Right lobe of liver (tissue), 6 donors: ENCODE measurements around the gene PAX5. TPM values are rescaled to one million over a fixed set of nuclear protein-coding genes. Genes with fewer than 3 reads are reported as not detected.

Source experiments
- ATAC-seq, 4 donors: fragments of 200-7000 bp; cut with Tn5 transposase; one replicate each; pipeline ENCODE4 v1.9.1; 2020; ENCODE audit warnings: mild to moderate bottlenecking in 4 of 4, moderate library complexity in 4 of 4
- DNase-seq, 3 donors: peaks; one replicate each; pipeline ENCODE4 v3.0.0-alpha.2; 2020
- H3K27ac ChIP-seq, 3 donors: fragments of 200-600 bp; one replicate each; pipeline ENCODE4 v1.8.0; 2022
- H3K27me3 ChIP-seq, 2 donors: fragments of 200-600 bp; one replicate each; pipeline ENCODE4 v1.8.0; 2022
- H3K36me3 ChIP-seq, 4 donors: fragments of 200-600 bp; sonication (generic) in 1 of 4; one replicate each; pipeline versions ENCODE4 v1.5.1 to v1.8.0; 2017 to 2022; ENCODE audit warnings: control low read depth in 1 of 4
- H3K4me1 ChIP-seq, 4 donors: fragments of 200-600 bp; sonication (generic) in 1 of 4; one replicate each; pipeline versions ENCODE4 v1.5.1 to v1.8.0; 2017 to 2022; ENCODE audit warnings: control low read depth in 1 of 4
- H3K4me3 ChIP-seq, 3 donors: fragments of 200-600 bp; one replicate each; pipeline ENCODE4 v1.8.0; 2022
- H3K9me3 ChIP-seq, 4 donors: fragments of 200-600 bp; sonication (generic) in 1 of 4; one replicate each; pipeline versions ENCODE4 v1.5.1 to v1.8.0; 2017 to 2022; ENCODE audit warnings: control low read depth in 1 of 4
- POLR2A ChIP-seq: fragments of 450-650 bp; IDR thresholded peaks from one replicate; pipeline ENCODE4 v1.6.1; 2017; ENCODE audit warnings: antibody characterized with exemption, mild to moderate bottlenecking
- WGBS: methylation state at CpG from one replicate; pipeline ENCODE4 v1.1.6; 2018; ENCODE audit warnings: low coverage, low lambda C conversion rate; ENCODE audit not compliant: insufficient coverage; ENCODE audit errors: missing lambda C conversion rate; 5-methylcytosine and 5-hydroxymethylcytosine counted together
- intact Hi-C, 2 donors: fragments of 100-400 bp; cut with DNase I; formaldehyde crosslinking; loops; one replicate each; pipeline versions ENCODE4 v1.11.2 to v1.14.1; 2022
- total RNA-seq, 6 experiments: library from RNA; depleted of rRNA in 2 of 6; stranded (reverse); fragments of >200 nt in 2 of 6; fragmentation: NEBNext Ultra II Directional in 3 of 6; extraction: Animal tissue kit (Norgen Biotek cat#: 25700) in 3 of 6; gene quantifications; one replicate each; pipeline versions ENCODE4 v1.1.0 to v1.2.4, GENCODE V29; 2016 to 2023
- TF ChIP-seq, protein P1 (sequence below), 4 donors: fragments of 200-600 bp in 3 of 4; fragments of 450-650 bp in 1 of 4; IDR thresholded peaks; one replicate each; pipeline versions ENCODE4 v1.5.1 to v1.8.0; 2016 to 2022; ENCODE audit warnings: antibody characterized with exemption in 4 of 4, mild to moderate bottlenecking in 2 of 4
- donor health status: DM: no; HTN: yes; CAD: no.
- donor health status: DM: no; HTN: no; CAD: no.
- donor health status: DM: no; HTN: no; CAD: no.
- donor health status: DM: no; HTN: yes; CAD: no.
- donor health status: DM: no; HTN: yes; CAD: no.

Gene PAX5
- total RNA-seq, 6 experiments from 2014 or later = 0.12 to 0.18 TPM; not detected in 4

DNA sequence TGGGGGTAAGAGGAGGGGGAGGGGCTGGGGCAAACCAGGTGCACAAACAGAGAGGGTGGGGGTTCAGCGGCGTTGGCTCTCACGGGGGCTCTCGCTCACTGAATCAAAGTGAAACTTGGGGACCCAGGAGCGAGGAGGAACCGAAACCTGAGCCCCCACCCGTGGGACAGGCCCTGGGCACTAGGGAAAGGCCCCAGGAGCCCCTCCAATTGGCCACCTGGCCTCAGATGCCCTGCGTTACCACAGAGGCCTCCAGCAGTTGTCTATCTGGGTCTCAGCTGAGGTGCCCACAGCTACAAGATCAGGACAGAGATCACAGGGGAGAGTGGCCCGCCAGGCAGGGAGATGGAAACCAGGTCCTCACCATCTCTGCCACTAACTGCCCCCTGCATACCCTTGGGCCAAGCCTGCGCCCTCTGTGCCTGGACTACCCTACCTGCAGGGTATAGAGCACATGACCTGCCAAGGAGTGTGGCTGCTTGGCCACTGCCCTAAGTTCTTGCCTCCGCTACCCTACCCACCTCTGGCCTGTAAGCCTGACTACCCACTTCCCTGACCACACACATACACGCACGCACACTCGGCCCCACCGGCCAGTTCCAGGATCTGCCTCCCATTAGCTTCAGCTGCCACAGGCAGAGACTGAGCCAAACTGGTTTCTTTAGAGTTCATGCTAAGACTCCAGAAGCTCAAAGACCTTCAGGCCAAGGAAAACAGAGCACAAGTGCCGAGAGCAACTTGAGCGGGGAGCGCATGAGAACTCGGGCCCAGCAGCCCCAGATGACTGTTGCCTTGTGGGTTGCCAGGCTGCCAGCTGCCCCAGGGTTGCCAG, 39.9 kb downstream of the PAX5 start:
- H3K4me1 ChIP-seq = no peaks in the 10 kb centered on the region
- no peak for DNase-seq
- H3K9me3 ChIP-seq = peaks cover 0 to 2% (median 0%) of the 10 kb centered on the region in 4 donors
- H3K27ac ChIP-seq = no peak overlapping the region
- WGBS = 54% methylated on average over 4 of the region's 19 CpGs
- no peaks in the 10 kb centered on the region for H3K36me3 ChIP-seq
- H3K4me3 ChIP-seq = no peak overlapping the region
- TF ChIP-seq POLR2A = no peak
- TF ChIP-seq, protein P1, sequence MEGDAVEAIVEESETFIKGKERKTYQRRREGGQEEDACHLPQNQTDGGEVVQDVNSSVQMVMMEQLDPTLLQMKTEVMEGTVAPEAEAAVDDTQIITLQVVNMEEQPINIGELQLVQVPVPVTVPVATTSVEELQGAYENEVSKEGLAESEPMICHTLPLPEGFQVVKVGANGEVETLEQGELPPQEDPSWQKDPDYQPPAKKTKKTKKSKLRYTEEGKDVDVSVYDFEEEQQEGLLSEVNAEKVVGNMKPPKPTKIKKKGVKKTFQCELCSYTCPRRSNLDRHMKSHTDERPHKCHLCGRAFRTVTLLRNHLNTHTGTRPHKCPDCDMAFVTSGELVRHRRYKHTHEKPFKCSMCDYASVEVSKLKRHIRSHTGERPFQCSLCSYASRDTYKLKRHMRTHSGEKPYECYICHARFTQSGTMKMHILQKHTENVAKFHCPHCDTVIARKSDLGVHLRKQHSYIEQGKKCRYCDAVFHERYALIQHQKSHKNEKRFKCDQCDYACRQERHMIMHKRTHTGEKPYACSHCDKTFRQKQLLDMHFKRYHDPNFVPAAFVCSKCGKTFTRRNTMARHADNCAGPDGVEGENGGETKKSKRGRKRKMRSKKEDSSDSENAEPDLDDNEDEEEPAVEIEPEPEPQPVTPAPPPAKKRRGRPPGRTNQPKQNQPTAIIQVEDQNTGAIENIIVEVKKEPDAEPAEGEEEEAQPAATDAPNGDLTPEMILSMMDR (IDR thresholded peaks at IDR 0.05) = no peak
- ATAC-seq = peak in 1 of 4 donors; percentile 17
- intact Hi-C loops = loop anchor here in 1 of 2 donors (10.0 kb wide), 1 partner anchor 119 kb away; no protein-coding TSS in a partner anchor
- H3K27me3 ChIP-seq = no peaks in the 10 kb centered on the region

DNA sequence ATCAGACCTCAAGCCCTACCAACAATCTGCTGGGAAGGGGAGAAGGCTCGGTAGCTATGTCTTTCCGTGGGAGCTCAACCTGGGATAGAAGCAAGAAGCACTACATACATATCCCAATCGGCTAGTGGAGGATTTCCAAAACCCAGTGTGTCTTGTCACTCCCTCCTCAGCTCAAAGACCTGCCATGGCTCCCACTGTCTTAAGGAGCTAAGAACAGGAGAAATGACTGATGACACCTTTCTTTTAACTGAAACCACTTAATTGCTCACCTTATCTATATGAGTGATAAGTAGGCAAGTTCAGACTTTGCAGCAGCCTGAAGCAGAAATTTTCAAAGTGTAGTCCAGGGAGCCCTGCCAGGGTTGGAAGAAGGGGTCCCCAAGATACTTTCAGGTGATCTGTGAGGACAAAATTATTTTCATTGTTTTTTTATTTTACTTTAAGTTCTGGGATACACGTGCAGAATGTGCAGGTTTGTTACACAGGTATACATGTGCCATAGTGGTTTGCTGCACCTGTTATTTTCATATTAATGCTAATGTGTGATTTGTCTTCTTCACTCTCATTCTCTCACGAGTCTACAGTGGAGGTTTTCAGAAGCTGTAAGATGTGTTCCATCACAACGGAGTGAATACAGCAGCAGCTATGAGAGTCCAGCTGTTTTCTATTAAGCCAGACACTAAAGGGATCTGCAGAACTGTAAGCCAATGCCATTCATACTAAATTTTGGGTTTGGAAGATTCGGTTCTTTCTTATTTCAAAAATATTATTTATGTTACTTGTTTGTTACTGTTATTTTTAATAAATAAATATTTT, 41.4 kb downstream of the PAX5 start:
- H3K36me3 ChIP-seq = no peaks in the 10 kb centered on the region
- intact Hi-C loops = loop anchor here in 1 of 2 donors (10.0 kb wide), 1 partner anchor 118 kb away; no protein-coding TSS in a partner anchor
- H3K27me3 ChIP-seq = no peaks in the 10 kb centered on the region
- peaks cover 0 to 2% (median 0%) of the 10 kb centered on the region in 4 donors for H3K9me3 ChIP-seq
- TF ChIP-seq POLR2A = no peak
- TF ChIP-seq, protein P1 (IDR thresholded peaks at IDR 0.05) = no peak
- no peak overlapping the region for H3K27ac ChIP-seq
- no peak overlapping the region for H3K4me3 ChIP-seq
- no peak for ATAC-seq
- H3K4me1 ChIP-seq = no peaks in the 10 kb centered on the region
- 34% methylated on average over 6 of the region's 7 CpGs for WGBS
- no peak for DNase-seq

DNA sequence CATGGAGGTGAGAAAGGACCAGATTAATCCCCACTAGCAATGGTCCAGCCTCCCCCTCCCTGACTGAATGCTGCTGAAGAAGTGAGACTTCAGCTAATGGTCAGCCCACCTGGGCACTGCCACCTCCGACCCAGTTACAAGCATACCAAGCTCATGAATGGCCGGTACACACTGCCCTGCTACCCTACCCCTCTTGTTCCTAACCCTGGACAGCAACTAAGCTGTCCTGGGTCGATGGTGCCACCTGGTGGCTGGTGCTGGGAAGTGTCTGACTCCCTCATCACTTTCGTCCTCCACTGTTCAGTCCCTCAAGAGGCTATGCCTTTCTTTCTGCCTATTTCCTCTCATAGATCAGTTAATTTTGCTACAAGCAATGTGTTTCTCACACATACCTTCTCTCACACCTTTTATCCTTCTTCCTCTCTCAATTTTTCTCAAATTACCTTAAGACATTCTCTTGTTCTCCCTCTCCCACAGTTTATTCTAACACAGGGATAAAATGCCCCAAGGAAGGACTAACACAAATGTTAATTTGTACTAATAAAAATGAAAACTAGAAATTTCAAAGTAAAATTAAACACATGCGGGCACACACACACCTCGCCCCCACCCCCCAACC, 42.4 kb downstream of the PAX5 start:
- no peaks in the 10 kb centered on the region for H3K27me3 ChIP-seq
- ATAC-seq = peak in 3 of 4 donors; percentile 25 to 35 (median 32)
- WGBS = 17% methylated on average over 5 of the region's 6 CpGs
- H3K36me3 ChIP-seq = no peaks in the 10 kb centered on the region
- no peak for DNase-seq
- intact Hi-C loops = loop anchor here in 1 of 2 donors (10.0 kb wide), 1 partner anchor 117 kb away; no protein-coding TSS in a partner anchor
- no peak overlapping the region for H3K4me3 ChIP-seq
- peaks cover 0 to 2% (median 0%) of the 10 kb centered on the region in 4 donors for H3K9me3 ChIP-seq
- peaks cover 0 to 1% (median 0%) of the 10 kb centered on the region in 4 donors for H3K4me1 ChIP-seq
- TF ChIP-seq, protein P1 (IDR thresholded peaks at IDR 0.05) = peak; percentile 23 to 54 (median 32)
- no peak for TF ChIP-seq POLR2A
- H3K27ac ChIP-seq = no peak overlapping the region

DNA sequence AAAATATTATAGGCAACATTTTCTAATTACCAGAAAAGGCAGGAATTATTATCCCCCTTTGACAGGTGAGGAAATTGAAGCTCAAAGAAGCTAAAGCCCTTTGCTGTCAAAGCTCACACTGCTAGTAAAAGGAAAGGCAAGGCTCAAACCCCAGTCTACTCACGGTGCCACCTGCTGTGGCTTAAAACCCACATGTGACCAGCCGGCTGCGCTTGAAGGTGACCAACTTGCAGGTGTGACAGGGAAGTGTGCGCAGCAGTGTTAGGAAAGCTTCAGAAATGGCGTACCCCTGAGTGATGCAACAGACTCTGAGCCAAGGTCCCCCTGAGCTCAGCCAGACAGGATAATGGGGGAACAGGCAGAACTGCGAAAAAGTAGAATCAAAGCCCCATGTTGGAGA, 45.2 kb downstream of the PAX5 start:
- no peak for DNase-seq

More for the DNA sequence above, 45.2 kb downstream of the PAX5 start:
- Histone ChIP-seq H3K9me3 (peaks cover 0 to 2% (median 0%) of the 10 kb centered on the region in 4 donors), H3K27ac (no peak overlapping the region), H3K4me3 (no peak overlapping the region), H3K36me3 (no peaks in the 10 kb centered on the region), H3K4me1 (peaks cover 0 to 4% (median 0%) of the 10 kb centered on the region in 4 donors), H3K27me3 (peaks cover 0 to 7% of the 10 kb centered on the region in 2 donors)
- 31% methylated on average over 6 of the region's 6 CpGs for WGBS
- ATAC-seq = no peak
- no peak for TF ChIP-seq POLR2A
- TF ChIP-seq, protein P1 (IDR thresholded peaks at IDR 0.05) = no peak
- intact Hi-C loops = no loop called here
